Brain microvascular endothelial cell (primary cell): ENCODE data around the gene CACNA1I.
"Not testable (repeated sequence)": the region's sequence is repeated elsewhere in the genome, so short reads cannot be mapped to it uniquely, and the experiment has no call there.

ENCODE experiments used
- DNase-seq: peaks from one replicate; pipeline ENCODE4 v3.0.0-alpha.2; 2020
- H3K27ac ChIP-seq: fragments of 250-450 bp; sonication (Bioruptor Pico); 2 replicates; pipeline ENCODE4 v1.5.1; 2020; ENCODE audit warnings: mild to moderate bottlenecking, moderate library complexity
- H3K27me3 ChIP-seq: fragments of 250-450 bp; sonication (Bioruptor Pico); replicated peaks from 2 replicates; pipeline ENCODE4 v1.5.1; 2020; ENCODE audit warnings: mild to moderate bottlenecking
- H3K36me3 ChIP-seq: fragments of 250-450 bp; sonication (Bioruptor Pico); replicated peaks from 2 replicates; pipeline ENCODE4 v1.5.1; 2020; ENCODE audit warnings: mild to moderate bottlenecking
- H3K4me3 ChIP-seq: 2 replicates; pipeline ENCODE4 v1.5.1; 2011; ENCODE audit warnings: low read depth, mild to moderate bottlenecking, control low read depth, low read length, moderate library complexity
- CTCF ChIP-seq: IDR thresholded peaks from 2 replicates; pipeline ENCODE4 v1.5.1; 2011; ENCODE audit warnings: low read depth, mild to moderate bottlenecking, moderate library complexity, low read length, control low read depth, inconsistent platforms; ENCODE audit errors: missing control alignments
- in situ Hi-C: cut with HindIII; loops from 2 replicates; pipeline ENCODE4 v1.10.0; 2017; ENCODE audit warnings: low sequenced_read_pairs, low pct_ligation_motif_present

CACNA1I gene

GRCh38 chr22:39729141-39729934 is 158.8 kb downstream of the CACNA1I start:
- H3K36me3 ChIP-seq: no peaks in the 10 kb centered on the region
- in situ Hi-C loops: no loop called here
- peaks cover 14% of the 10 kb centered on the region for H3K27me3 ChIP-seq
- no peak overlapping the region for H3K4me3 ChIP-seq
- TF ChIP-seq CTCF: no peak
- no peak for DNase-seq
- H3K27ac ChIP-seq: no peak overlapping the region

DNA sequence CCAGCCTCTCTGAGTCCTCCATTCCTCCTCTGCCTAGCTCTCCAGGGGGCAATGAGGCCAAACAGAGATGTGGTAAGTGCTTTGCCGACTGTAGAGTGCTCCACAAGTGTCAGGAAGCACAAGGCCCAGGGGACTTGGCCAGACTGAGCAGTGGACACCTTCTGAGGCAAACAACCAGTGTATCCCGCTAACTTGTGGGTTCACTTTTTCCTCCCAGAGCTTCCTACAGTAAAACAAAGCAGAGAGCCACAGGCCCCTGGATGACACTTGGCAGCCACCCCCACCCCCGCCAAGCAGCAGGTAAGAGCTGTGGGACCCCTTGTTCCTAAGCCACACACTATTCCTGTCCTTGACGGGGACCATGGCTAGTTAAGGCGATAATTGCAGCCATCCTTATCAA is 160.9 kb downstream of the CACNA1I start:
- in situ Hi-C loops: no loop called here

GRCh38 chr22:39731881-39732555 is 161.5 kb downstream of the CACNA1I start:
- DNase-seq: no peak
- in situ Hi-C loops: no loop called here
- no peak for TF ChIP-seq CTCF
- H3K27me3 ChIP-seq: peaks cover 12% of the 10 kb centered on the region
- H3K36me3 ChIP-seq: no peaks in the 10 kb centered on the region
- no peak overlapping the region for H3K27ac ChIP-seq
- no peak overlapping the region for H3K4me3 ChIP-seq

More for the DNA sequence above, 160.9 kb downstream of the CACNA1I start:
- no peak for DNase-seq
- TF ChIP-seq CTCF: no peak
- Histone ChIP-seq H3K27me3 (peaks cover 13% of the 10 kb centered on the region), H3K4me3 (no peak overlapping the region), H3K27ac (no peak overlapping the region), H3K36me3 (no peaks in the 10 kb centered on the region)

GRCh38 chr22:39732625-39733024 is 162.1 kb downstream of the CACNA1I start:
- in situ Hi-C loops: no loop called here
- H3K27me3 ChIP-seq: peaks cover 13% of the 10 kb centered on the region
- no peak overlapping the region for H3K27ac ChIP-seq
- DNase-seq: no peak
- TF ChIP-seq CTCF: no peak
- no peaks in the 10 kb centered on the region for H3K36me3 ChIP-seq
- no peak overlapping the region for H3K4me3 ChIP-seq

DNA sequence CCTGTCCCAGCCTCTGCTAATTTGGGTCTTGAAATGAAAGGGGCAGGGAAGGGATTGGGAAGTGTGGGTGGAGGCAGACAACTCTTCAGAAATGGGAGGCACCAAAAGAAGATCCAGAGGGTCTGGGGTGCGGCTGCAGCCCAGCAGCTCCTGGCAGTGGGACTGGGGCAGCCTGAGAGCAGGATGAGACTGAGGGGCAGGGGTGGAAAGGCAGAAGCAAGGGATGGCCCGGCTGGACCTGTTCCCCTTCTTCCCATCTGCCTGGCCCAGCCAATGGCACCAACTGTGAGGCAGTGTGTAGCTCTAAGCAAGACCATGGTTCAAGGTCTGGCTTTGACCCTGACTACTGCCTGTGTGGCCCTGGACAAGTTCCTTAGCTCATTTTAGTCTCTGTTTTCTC is 162.6 kb downstream of the CACNA1I start:
- Histone ChIP-seq H3K4me3 (no peak overlapping the region), H3K27me3 (peaks cover 13% of the 10 kb centered on the region), H3K36me3 (no peaks in the 10 kb centered on the region), H3K27ac (no peak overlapping the region)
- no peak for TF ChIP-seq CTCF
- in situ Hi-C loops: no loop called here
- no peak for DNase-seq

DNA sequence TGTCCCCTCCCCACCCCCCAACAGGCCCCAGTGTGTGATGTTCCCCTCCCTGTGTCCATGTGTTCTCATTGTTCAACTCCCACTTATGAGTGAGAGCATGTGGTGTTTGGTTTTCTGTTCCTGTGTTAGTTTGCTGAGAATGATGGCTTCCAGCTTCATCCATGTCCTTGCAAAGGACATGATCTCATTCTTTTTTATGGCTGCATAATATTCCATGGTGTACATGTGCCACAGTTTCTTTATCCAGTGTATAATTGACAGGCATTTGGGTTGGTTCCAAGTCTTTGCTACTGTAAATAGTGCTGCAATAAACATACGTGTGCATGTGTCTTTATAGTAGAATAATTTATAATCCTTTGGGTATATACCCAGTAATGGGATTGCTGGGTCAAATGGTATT is 163.5 kb downstream of the CACNA1I start:
- in situ Hi-C loops, DNase-seq, H3K4me3 ChIP-seq, H3K36me3 ChIP-seq, H3K27ac ChIP-seq: not testable (repeated sequence)
- H3K27me3 ChIP-seq: peaks cover 13% of the 10 kb centered on the region
